ENCODE results near the gene CSMD2. TPM values are rescaled to one million over a fixed set of nuclear protein-coding genes. Genes with fewer than 3 reads are reported as not detected.
A peak's percentile ranks its signal among the peaks of the same experiment; 100 is the strongest.

CSMD2 gene
- total and polyA plus RNA-seq, 2 experiments from 2014 or later, result 5.3 to 16.6 TPM

GRCh38 chr1:34167389-34167788 is 2.4 kb upstream of the CSMD2 start (continued):
- TF ChIP-seq NANOG (IDR thresholded peaks at IDR 0.05; ENCODE audit: borderline replicate concordance), result no peak
- TF ChIP-seq STAT1 (IDR thresholded peaks at IDR 0.05; ENCODE audit: unreplicated experiment), result no peak
- no peak for TF ChIP-seq ZNF462 (CRISPR knock-in tag; IDR thresholded peaks at IDR 0.05)
- no peak for TF ChIP-seq POLR2AphosphoS5 (IDR thresholded peaks at IDR 0.05; ENCODE audit: low read depth)
- TF ChIP-seq EZH2 (IDR thresholded peaks at IDR 0.05; ENCODE audit: low read depth, unreplicated experiment), result no peak
- no peak for TF ChIP-seq ZNF331 (CRISPR knock-in tag; IDR thresholded peaks at IDR 0.05; ENCODE audit: low read depth)

- Histone ChIP-seq H3K4me3 (peak overlapping the region; percentile 91), H3K36me3 (ENCODE audit: insufficient read depth) (no peaks in the 10 kb centered on the region), H3F3A (replicated peaks; ENCODE audit: low read depth) (0 out of 2 replicates have a peak, but pooled peaks cover 8% of the 10 kb centered on the region), H3K9me2 (ENCODE audit: insufficient read depth) (no peaks in the 10 kb centered on the region), H3K4me1 (ENCODE audit: insufficient read depth) (peaks cover 40% of the 10 kb centered on the region), H3K4me2 (peak overlapping the region; percentile 99), H3K79me2 (replicated peaks; ENCODE audit: insufficient read depth) (peaks cover 36% of the 10 kb centered on the region), H4K20me1 (replicated peaks; ENCODE audit: insufficient read depth) (no peaks in the 10 kb centered on the region), H2AFZ (peak overlapping the region; percentile 28; the same call in 1 of the 2 replicates), H3K27ac (ENCODE audit: low read depth) (peak overlapping the region; percentile 97), H3K27me3 (ENCODE audit: insufficient read depth) (peaks cover 5% of the 10 kb centered on the region; the same call in 1 of the 2 replicates)
- Mint-ChIP-seq H3K4me3 (peak overlapping the region; percentile 88), H3K4me1 (peaks cover 37% of the 10 kb centered on the region), H3K27me3 (ENCODE audit: insufficient read depth, low read depth, poor library complexity) (peaks cover 8% of the 10 kb centered on the region), H3K27ac (peak overlapping the region; percentile 46), H3K36me3 (ENCODE audit: low read depth) (no peaks in the 10 kb centered on the region), H3K9me3 (no peaks in the 10 kb centered on the region)
- DNase-seq (ENCODE audit: low spot score) (peak; percentile 95), ATAC-seq (peak; percentile 26)
- TF ChIP-seq POLR2AphosphoS5 (IDR thresholded peaks at IDR 0.05; ENCODE audit: low read depth) (peak; percentile 13), CREB1 (CRISPR knock-in tag; IDR thresholded peaks at IDR 0.05; ENCODE audit: low read depth) (peak; percentile 3; the same call in 1 of the 2 replicates), ZNF331 (CRISPR knock-in tag; IDR thresholded peaks at IDR 0.05; ENCODE audit: low read depth) (no peak), ZNF114 (CRISPR knock-in tag; IDR thresholded peaks at IDR 0.05) (no peak)
Observed at GRCh38 chr1:34166625-34167361, 1.8 kb upstream of the CSMD2 start.
